Mucosa of descending colon (tissue), 3 donors: ENCODE results near the gene ZNF839. TPM values are rescaled to one million over a fixed set of nuclear protein-coding genes. Genes with fewer than 3 reads are reported as not detected.
A peak's percentile ranks its signal among the peaks of the same experiment; 100 is the strongest.
"Not testable (repeated sequence)": the region's sequence is repeated elsewhere in the genome, so short reads cannot be mapped to it uniquely, and the experiment has no call there.

ENCODE experiments used
- ATAC-seq: fragments of 200-7000 bp; cut with Tn5 transposase; one replicate; pipeline ENCODE4 v1.9.1; 2020; ENCODE audit warnings: mild to moderate bottlenecking, moderate library complexity
- DNase-seq, 3 donors: peaks; one replicate each; pipeline ENCODE4 v3.0.0-alpha.2; 2020
- H3K36me3 ChIP-seq: fragments of 200-600 bp; one replicate; pipeline ENCODE4 v1.8.0; 2021; ENCODE audit warnings: low read depth, mild to moderate bottlenecking
- H3K4me1 ChIP-seq: fragments of 200-600 bp; one replicate; pipeline ENCODE4 v1.8.0; 2021; ENCODE audit warnings: low read depth, mild to moderate bottlenecking
- H3K4me3 ChIP-seq: fragments of 200-600 bp; one replicate; pipeline ENCODE4 v1.8.0; 2021; ENCODE audit warnings: mild to moderate bottlenecking
- H3K9me3 ChIP-seq: fragments of 200-600 bp; one replicate; pipeline ENCODE4 v1.8.0; 2021; ENCODE audit warnings: mild to moderate bottlenecking
- CTCF ChIP-seq: fragments of 200-600 bp; IDR thresholded peaks from one replicate; pipeline ENCODE4 v1.8.0; 2022; ENCODE audit warnings: antibody characterized with exemption, mild to moderate bottlenecking
- intact Hi-C, 2 donors: fragments of 100-400 bp; cut with DNase I in 1 of 2; cut with micrococcal nuclease in 1 of 2; formaldehyde crosslinking; loops; one replicate each; pipeline versions ENCODE4 v1.11.0 to v1.11.1; 2022; cut with DNase I, micrococcal nuclease
- total RNA-seq, 3 donors: library from RNA; stranded (reverse); fragmentation: NEBNext Ultra II Directional in 2 of 3; extraction: Animal tissue kit (Norgen Biotek cat#: 25700) in 2 of 3; gene quantifications; one replicate each; pipeline versions ENCODE4 v1.2.1 to v1.2.4, GENCODE V29; 2021 to 2023
- donor health status: DM: no; HTN: no; CAD: no; lungs with moderate emphysema.
- donor health status: DM: no; HTN: no; CAD: no.
- donor health status: DM: no; HTN: yes; CAD: no.

The ZNF839 gene
- total RNA-seq, 3 donors from 2014 or later: 9.5 to 12.4 (median 9.7) TPM

DNA sequence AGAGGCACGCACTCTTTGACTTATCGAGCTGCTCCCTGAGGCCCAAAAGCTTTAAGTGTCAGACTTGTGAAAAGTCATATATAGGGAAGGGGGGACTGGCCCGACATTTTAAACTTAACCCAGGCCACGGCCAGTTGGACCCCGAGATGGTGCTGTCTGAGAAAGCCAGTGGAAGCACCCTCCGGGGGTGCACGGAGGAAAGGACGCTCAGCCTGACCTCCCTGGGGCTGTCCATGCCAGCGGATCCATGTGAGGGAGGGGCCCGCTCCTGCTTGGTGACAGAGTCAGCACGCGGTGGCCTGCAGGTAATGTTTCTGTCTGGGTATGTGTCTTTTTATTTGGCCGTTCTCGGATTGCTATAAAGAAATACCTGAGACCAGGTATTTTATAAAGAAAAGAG is 7.0 kb downstream of the ZNF839 start:
- no peak for ATAC-seq
- intact Hi-C loops: no loop called here
- no peaks in the 10 kb centered on the region for H3K4me1 ChIP-seq
- no peaks in the 10 kb centered on the region for H3K9me3 ChIP-seq
- no peak overlapping the region for H3K4me3 ChIP-seq
- no peak for DNase-seq
- no peak for TF ChIP-seq CTCF
- H3K36me3 ChIP-seq: no peaks in the 10 kb centered on the region

GRCh38 chr14:102329381-102329780 is 9.8 kb downstream of the ZNF839 start:
- H3K4me3 ChIP-seq, H3K9me3 ChIP-seq, DNase-seq, intact Hi-C loops, H3K36me3 ChIP-seq, H3K4me1 ChIP-seq, ATAC-seq: not testable (repeated sequence)

GRCh38 chr14:102330806-102331205 is 11.3 kb downstream of the ZNF839 start:
- Histone ChIP-seq H3K9me3 (no peaks in the 10 kb centered on the region), H3K4me1 (no peaks in the 10 kb centered on the region), H3K4me3 (no peak overlapping the region), H3K36me3 (no peaks in the 10 kb centered on the region)
- DNase-seq: no peak
- ATAC-seq: no peak
- no peak for TF ChIP-seq CTCF
- intact Hi-C loops: no loop called here

GRCh38 chr14:102333390-102333789 is 13.8 kb downstream of the ZNF839 start:
- intact Hi-C loops: no loop called here
- no peaks in the 10 kb centered on the region for H3K36me3 ChIP-seq
- ATAC-seq (no peak), DNase-seq (peak in 1 of 3 donors; percentile 15)
- H3K4me3 ChIP-seq: no peak overlapping the region
- TF ChIP-seq CTCF: no peak
- H3K9me3 ChIP-seq: no peaks in the 10 kb centered on the region
- H3K4me1 ChIP-seq: no peaks in the 10 kb centered on the region

DNA sequence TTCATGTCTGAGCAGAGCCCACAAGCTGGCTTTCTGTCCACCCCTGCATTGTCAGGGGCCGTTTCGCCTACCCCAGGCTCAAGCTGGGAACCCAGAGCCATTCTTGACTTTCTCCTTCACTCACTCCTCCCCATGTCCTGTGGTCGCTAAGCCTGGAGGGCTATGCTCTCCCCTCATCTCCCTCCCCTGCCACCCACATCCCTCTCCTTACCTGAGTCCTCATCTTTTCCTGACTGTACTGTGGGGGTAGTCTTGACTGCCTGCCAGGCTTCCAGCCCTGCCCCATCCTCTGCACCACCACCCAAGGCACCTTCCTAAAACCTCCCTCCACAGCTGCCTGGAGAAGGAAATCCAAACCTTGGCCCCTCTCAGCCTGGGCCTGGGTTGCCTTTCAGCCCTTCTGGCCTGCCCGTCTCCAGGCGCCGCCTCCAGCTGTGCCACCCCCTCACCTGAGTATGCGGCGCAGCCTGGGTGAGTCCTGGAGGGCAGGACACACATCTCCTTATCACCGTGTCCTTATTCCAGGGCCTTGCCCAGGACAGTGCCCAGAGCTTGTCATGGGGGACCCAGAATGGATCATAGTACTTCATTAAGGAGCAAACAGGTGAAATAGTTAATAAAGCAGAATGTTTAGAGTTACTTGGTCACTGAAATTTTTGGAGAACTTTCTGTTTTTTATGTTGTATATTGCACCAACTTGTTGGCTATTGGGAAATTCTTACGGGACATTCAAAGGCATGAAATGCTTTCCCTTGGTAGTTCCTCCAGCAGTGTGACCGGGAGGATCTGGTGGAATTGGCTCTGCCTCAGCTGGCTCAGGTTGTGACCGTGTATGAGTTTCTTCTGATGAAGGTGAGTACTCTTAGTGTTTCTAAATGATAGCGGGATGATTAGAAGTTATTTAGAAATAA is 14.5 kb downstream of the ZNF839 start:
- ATAC-seq (no peak), DNase-seq (no peak)
- H3K36me3 ChIP-seq: no peaks in the 10 kb centered on the region
- TF ChIP-seq CTCF: no peak
- intact Hi-C loops: no loop called here
- no peak overlapping the region for H3K4me3 ChIP-seq
- no peaks in the 10 kb centered on the region for H3K9me3 ChIP-seq
- H3K4me1 ChIP-seq: no peaks in the 10 kb centered on the region

GRCh38 chr14:102335163-102335562 is 15.6 kb downstream of the ZNF839 start:
- H3K36me3 ChIP-seq: no peaks in the 10 kb centered on the region
- DNase-seq (no peak), ATAC-seq (no peak)
- no peak overlapping the region for H3K4me3 ChIP-seq
- intact Hi-C loops: no loop called here
- H3K4me1 ChIP-seq: no peaks in the 10 kb centered on the region
- TF ChIP-seq CTCF: no peak
- no peaks in the 10 kb centered on the region for H3K9me3 ChIP-seq
